Epithelial cell of proximal tubule (primary cell): ENCODE results near the gene B4GALNT3. TPM values are rescaled to one million over a fixed set of nuclear protein-coding genes. Genes with fewer than 3 reads are reported as not detected.
"Not testable (repeated sequence)": the region's sequence is repeated elsewhere in the genome, so short reads cannot be mapped to it uniquely, and the experiment has no call there.

Source experiments
- DNase-seq: peaks from one replicate; pipeline ENCODE4 v3.0.0-alpha.2; 2011; ENCODE audit warnings: low read depth
- H3K4me3 ChIP-seq: 2 replicates; pipeline ENCODE4 v1.5.1; 2011; ENCODE audit warnings: low read depth, mild to moderate bottlenecking, low read length
- CTCF ChIP-seq: conservative IDR thresholded peaks from 2 replicates; pipeline ENCODE4 v1.5.1; 2012; ENCODE audit warnings: low read depth, mild to moderate bottlenecking, low read length
- total RNA-seq: library from RNA; depleted of rRNA; stranded (reverse); fragments of >200 nt; gene quantifications from 2 replicates; pipeline ENCODE4 v1.2.3, GENCODE V29; 2015

Gene B4GALNT3
- total RNA-seq, 1 donor from 2014 or later = 7.1 TPM

- TF ChIP-seq CTCF = no peak
- no peak for DNase-seq
- no peak overlapping the region for H3K4me3 ChIP-seq
Observed at GRCh38 chr12:572532-572899, 112.8 kb downstream of the B4GALNT3 start.

- DNase-seq = no peak
- no peak overlapping the region for H3K4me3 ChIP-seq
- TF ChIP-seq CTCF = no peak
Observed at GRCh38 chr12:573232-573631, 113.5 kb downstream of the B4GALNT3 start.

GRCh38 chr12:574475-575128, 114.9 kb downstream of the B4GALNT3 start:
- no peak for DNase-seq
- H3K4me3 ChIP-seq = no peak overlapping the region
- TF ChIP-seq CTCF = no peak

- no peak overlapping the region for H3K4me3 ChIP-seq
- no peak for TF ChIP-seq CTCF
- DNase-seq = no peak
Observed at GRCh38 chr12:575129-575502, 115.4 kb downstream of the B4GALNT3 start.

GRCh38 chr12:575948-576614, 116.3 kb downstream of the B4GALNT3 start:
- peak overlapping the region; percentile 24 for H3K4me3 ChIP-seq
- no peak for DNase-seq
- TF ChIP-seq CTCF = peak; percentile 91

GRCh38 chr12:576615-577110, 116.9 kb downstream of the B4GALNT3 start:
- TF ChIP-seq CTCF = no peak
- DNase-seq = no peak
- no peak overlapping the region for H3K4me3 ChIP-seq

GRCh38 chr12:577994-578747, 118.4 kb downstream of the B4GALNT3 start:
- not testable (repeated sequence) for H3K4me3 ChIP-seq, DNase-seq
